ENCODE results near the gene GPX2. TPM values are rescaled to one million over a fixed set of nuclear protein-coding genes. Genes with fewer than 3 reads are reported as not detected.

GPX2 gene
- total RNA-seq, 6 donors from 2014 or later: 0.91 to 9.5 (median 2.2) TPM

GRCh38 chr14:64945431-64946178 is 3.1 kb upstream of the GPX2 start:
- DNase-seq: no peak
- Histone ChIP-seq H3K27me3 (no peaks in the 10 kb centered on the region), H3K4me1 (peaks cover 0 to 4% (median 2%) of the 10 kb centered on the region in 4 donors), H3K36me3 (peaks cover 0 to 32% (median 18%) of the 10 kb centered on the region in 4 donors), H3K4me3 (no peak overlapping the region), H3K27ac (no peak overlapping the region), H3K9me3 (no peaks in the 10 kb centered on the region)
- ATAC-seq (ENCODE audit: low FRiP score in 2 of 2): no peak
- WGBS, 2 donors: 96 to 98% methylated on average over 12 of the region's 12 CpGs
- TF ChIP-seq EP300 (IDR thresholded peaks at IDR 0.05) (no peak), POLR2A (IDR thresholded peaks at IDR 0.05) (no peak), POLR2AphosphoS5 (IDR thresholded peaks at IDR 0.05) (no peak), CTCF (IDR thresholded peaks at IDR 0.05) (no peak)

- Histone ChIP-seq H3K27ac (no peak overlapping the region), H3K36me3 (peaks cover 0 to 33% (median 16%) of the 10 kb centered on the region in 4 donors), H3K9me3 (no peaks in the 10 kb centered on the region), H3K27me3 (no peaks in the 10 kb centered on the region), H3K4me1 (peaks cover 0 to 4% (median 2%) of the 10 kb centered on the region in 4 donors), H3K4me3 (no peak overlapping the region)
- ATAC-seq (ENCODE audit: low FRiP score in 2 of 2) (no peak), DNase-seq (no peak)
- 98 to 99% methylated on average over 4 of the region's 4 CpGs for WGBS, 2 donors
- TF ChIP-seq POLR2A (IDR thresholded peaks at IDR 0.05) (no peak), CTCF (IDR thresholded peaks at IDR 0.05) (no peak)
Observed at GRCh38 chr14:64944861-64945260, 2.3 kb upstream of the GPX2 start.

GRCh38 chr14:64944041-64944440 is 1.5 kb upstream of the GPX2 start:
- no peak for TF ChIP-seq EP300 (IDR thresholded peaks at IDR 0.05)
- TF ChIP-seq POLR2AphosphoS5 (IDR thresholded peaks at IDR 0.05): no peak
- TF ChIP-seq POLR2A (IDR thresholded peaks at IDR 0.05): no peak
- no peak for TF ChIP-seq CTCF (IDR thresholded peaks at IDR 0.05)
- H3K27me3 ChIP-seq: no peaks in the 10 kb centered on the region
- H3K36me3 ChIP-seq: peaks cover 0 to 37% (median 21%) of the 10 kb centered on the region in 4 donors
- H3K4me3 ChIP-seq: no peak overlapping the region
- ATAC-seq (ENCODE audit: low FRiP score in 2 of 2) (no peak), DNase-seq (no peak)
- no peaks in the 10 kb centered on the region for H3K9me3 ChIP-seq
- WGBS, 2 donors: 76 to 93% methylated on average over 2 of the region's 2 CpGs
- peaks cover 0 to 4% (median 2%) of the 10 kb centered on the region in 4 donors for H3K4me1 ChIP-seq
- no peak overlapping the region for H3K27ac ChIP-seq

GRCh38 chr14:64943556-64943955 is 1.0 kb upstream of the GPX2 start:
- Histone ChIP-seq H3K36me3 (peaks cover 0 to 32% (median 20%) of the 10 kb centered on the region in 4 donors), H3K9me3 (no peaks in the 10 kb centered on the region), H3K27ac (no peak overlapping the region), H3K4me1 (peaks cover 0 to 4% (median 2%) of the 10 kb centered on the region in 4 donors), H3K4me3 (no peak overlapping the region), H3K27me3 (no peaks in the 10 kb centered on the region)
- ATAC-seq (ENCODE audit: low FRiP score in 2 of 2): no peak
- TF ChIP-seq POLR2AphosphoS5 (IDR thresholded peaks at IDR 0.05) (no peak), CTCF (IDR thresholded peaks at IDR 0.05) (no peak), POLR2A (IDR thresholded peaks at IDR 0.05) (no peak), EP300 (IDR thresholded peaks at IDR 0.05) (no peak)
- DNase-seq: no peak
- WGBS, 2 donors: 56 to 64% methylated on average over 6 of the region's 6 CpGs

Data from upper lobe of left lung (tissue), 6 donors.